ENCODE results near the gene MAD1L1.

Gene MAD1L1

DNA sequence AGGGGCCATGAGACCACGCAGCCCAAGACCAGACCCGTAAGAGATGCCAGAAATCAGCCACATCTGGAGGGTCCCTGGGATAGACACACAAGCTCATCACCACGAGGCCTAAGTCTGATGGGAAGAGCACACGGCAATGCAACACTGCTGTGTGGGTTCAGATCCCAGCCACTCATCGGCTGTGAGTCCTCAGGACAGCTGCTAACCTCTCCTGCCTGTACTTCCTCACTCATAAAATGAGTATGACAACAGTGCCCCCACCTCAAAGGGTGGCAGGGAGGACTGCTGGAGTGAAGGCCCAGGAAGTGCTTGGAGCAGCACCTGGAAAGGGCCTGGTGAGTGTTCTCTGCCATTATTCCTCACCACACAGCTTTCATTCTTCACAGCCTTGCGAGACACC, 60.9 kb downstream of the MAD1L1 start:
- Histone ChIP-seq H3K9me2 (replicated peaks; ENCODE audit: insufficient read depth, low read length) (no peaks in the 10 kb centered on the region), H3K9me3 (ENCODE audit: insufficient read depth, low read length) (no peaks in the 10 kb centered on the region), H3K4me2 (ENCODE audit: low read depth, low read length, poor library complexity, severe bottlenecking) (no peak overlapping the region), H2AFZ (ENCODE audit: low read depth, low read length, severe bottlenecking) (no peak overlapping the region), H3K27me3 (ENCODE audit: low read length) (no peaks in the 10 kb centered on the region), H3K4me3 (ENCODE audit: insufficient read depth, low read length, poor library complexity, severe bottlenecking) (no peak overlapping the region), H3F3A (ENCODE audit: insufficient read depth) (no peaks in the 10 kb centered on the region), H3K9ac (ENCODE audit: low read length) (no peak overlapping the region), H3K36me3 (ENCODE audit: low read length) (no peaks in the 10 kb centered on the region), H3K79me2 (ENCODE audit: insufficient read depth, low read length) (no peaks in the 10 kb centered on the region), H4K20me1 (ENCODE audit: low read depth, low read length) (no peaks in the 10 kb centered on the region), H3K27ac (ENCODE audit: low read depth, low read length) (no peak overlapping the region)
- no peak for TF ChIP-seq EZH2phosphoT487 (conservative IDR thresholded peaks at IDR 0.05; ENCODE audit: low read length)
- TF ChIP-seq, protein P1, sequence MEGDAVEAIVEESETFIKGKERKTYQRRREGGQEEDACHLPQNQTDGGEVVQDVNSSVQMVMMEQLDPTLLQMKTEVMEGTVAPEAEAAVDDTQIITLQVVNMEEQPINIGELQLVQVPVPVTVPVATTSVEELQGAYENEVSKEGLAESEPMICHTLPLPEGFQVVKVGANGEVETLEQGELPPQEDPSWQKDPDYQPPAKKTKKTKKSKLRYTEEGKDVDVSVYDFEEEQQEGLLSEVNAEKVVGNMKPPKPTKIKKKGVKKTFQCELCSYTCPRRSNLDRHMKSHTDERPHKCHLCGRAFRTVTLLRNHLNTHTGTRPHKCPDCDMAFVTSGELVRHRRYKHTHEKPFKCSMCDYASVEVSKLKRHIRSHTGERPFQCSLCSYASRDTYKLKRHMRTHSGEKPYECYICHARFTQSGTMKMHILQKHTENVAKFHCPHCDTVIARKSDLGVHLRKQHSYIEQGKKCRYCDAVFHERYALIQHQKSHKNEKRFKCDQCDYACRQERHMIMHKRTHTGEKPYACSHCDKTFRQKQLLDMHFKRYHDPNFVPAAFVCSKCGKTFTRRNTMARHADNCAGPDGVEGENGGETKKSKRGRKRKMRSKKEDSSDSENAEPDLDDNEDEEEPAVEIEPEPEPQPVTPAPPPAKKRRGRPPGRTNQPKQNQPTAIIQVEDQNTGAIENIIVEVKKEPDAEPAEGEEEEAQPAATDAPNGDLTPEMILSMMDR (IDR thresholded peaks at IDR 0.05; ENCODE audit: insufficient read depth, low read length, poor library complexity, severe bottlenecking): no peak

DNA sequence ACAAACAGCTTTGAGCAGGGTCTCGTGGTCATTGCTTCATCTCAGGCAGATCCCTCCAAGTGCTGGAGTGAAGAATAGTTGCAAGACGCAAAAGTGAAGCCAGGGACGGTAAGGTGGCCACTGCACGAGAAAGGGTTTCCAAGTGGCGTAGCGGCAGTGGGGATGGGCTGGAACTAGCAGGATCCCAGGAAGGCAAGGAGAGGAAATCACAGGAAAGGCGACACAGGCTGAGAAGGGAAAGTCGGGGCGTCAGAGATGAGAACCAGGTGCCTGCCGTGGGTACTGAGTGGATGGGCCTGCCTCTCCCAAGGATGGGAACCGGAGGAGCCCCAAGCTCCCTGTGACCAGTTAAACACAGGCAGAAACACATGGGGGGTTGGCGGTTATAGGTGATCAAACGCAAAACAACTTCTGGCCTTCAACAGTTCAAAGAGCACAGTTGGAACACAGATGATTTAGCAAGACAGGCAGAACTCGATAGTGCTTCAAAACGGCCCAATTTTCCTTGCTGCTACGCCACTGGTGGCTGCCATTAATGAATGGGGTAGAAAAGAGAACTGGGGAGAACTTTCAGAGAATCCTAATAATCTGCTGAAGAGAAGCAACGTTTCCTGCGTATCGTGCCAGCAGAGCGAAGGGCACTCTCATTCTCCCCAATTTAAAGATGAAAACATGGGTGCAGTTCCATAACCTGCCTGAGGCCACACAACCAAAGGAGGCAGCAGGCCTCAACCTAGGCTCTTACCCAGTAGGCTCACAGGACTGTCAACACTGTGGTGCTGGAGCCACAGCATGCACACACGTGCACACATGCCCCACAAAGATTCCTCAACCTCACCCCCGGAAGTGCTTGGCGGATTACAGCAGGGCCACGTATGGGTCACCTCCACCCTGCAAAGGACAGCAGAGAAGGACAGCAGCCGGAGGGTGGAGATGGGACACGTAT, 61.9 kb downstream of the MAD1L1 start:
- Histone ChIP-seq H3K4me2 (ENCODE audit: low read depth, low read length, poor library complexity, severe bottlenecking) (no peak overlapping the region), H2AFZ (ENCODE audit: low read depth, low read length, severe bottlenecking) (no peak overlapping the region), H3K9ac (ENCODE audit: low read length) (no peak overlapping the region), H3K4me3 (ENCODE audit: insufficient read depth, low read length, poor library complexity, severe bottlenecking) (no peak overlapping the region), H3F3A (ENCODE audit: insufficient read depth) (no peaks in the 10 kb centered on the region), H4K20me1 (ENCODE audit: low read depth, low read length) (no peaks in the 10 kb centered on the region), H3K79me2 (ENCODE audit: insufficient read depth, low read length) (no peaks in the 10 kb centered on the region), H3K27ac (ENCODE audit: low read depth, low read length) (no peak overlapping the region), H3K9me2 (replicated peaks; ENCODE audit: insufficient read depth, low read length) (no peaks in the 10 kb centered on the region), H3K36me3 (ENCODE audit: low read length) (no peaks in the 10 kb centered on the region), H3K27me3 (ENCODE audit: low read length) (no peaks in the 10 kb centered on the region), H3K9me3 (ENCODE audit: insufficient read depth, low read length) (no peaks in the 10 kb centered on the region)
- TF ChIP-seq, protein P1 (IDR thresholded peaks at IDR 0.05; ENCODE audit: insufficient read depth, low read length, poor library complexity, severe bottlenecking): no peak
- TF ChIP-seq EZH2phosphoT487 (conservative IDR thresholded peaks at IDR 0.05; ENCODE audit: low read length): no peak

DNA sequence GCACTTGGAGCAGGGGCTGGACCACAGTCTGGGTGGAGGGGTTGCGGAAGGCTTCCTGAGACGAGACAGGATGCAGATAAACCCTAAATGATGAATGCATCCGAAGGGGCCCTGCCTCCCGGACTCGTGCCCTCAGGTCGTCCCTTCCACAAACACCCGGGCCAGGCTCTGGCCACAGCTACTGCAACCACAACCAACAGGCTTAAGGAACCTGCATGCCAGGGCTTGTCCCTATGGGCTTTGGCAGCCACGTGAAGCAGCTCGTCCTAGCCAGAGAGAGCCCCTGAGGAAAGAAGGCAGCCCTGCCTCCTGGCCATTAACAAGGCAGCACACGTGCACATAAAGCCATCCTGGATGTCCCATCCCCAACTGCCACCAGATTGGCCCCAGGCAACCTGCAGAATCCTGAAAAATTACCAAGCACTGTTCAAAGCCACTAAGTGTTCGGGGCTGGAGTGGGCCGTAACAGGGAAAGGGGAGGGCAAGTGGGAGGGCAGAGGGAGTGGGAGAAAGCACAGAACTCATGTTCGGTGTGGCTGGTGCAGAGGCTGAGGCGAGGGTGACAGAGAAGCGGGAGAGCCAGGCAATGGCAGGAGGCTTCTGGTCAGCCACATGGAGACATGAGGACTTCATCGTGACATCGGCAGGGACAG, 62.7 kb downstream of the MAD1L1 start:
- TF ChIP-seq, protein P1 (IDR thresholded peaks at IDR 0.05; ENCODE audit: insufficient read depth, low read length, poor library complexity, severe bottlenecking): no peak
- no peak for TF ChIP-seq EZH2phosphoT487 (conservative IDR thresholded peaks at IDR 0.05; ENCODE audit: low read length)

More for the DNA sequence above, 62.7 kb downstream of the MAD1L1 start:
- no peaks in the 10 kb centered on the region for H3K9me3 ChIP-seq (ENCODE audit: insufficient read depth, low read length)
- no peak overlapping the region for H3K9ac ChIP-seq (ENCODE audit: low read length)
- no peak overlapping the region for H2AFZ ChIP-seq (ENCODE audit: low read depth, low read length, severe bottlenecking)
- H3K4me3 ChIP-seq (ENCODE audit: insufficient read depth, low read length, poor library complexity, severe bottlenecking): no peak overlapping the region
- no peaks in the 10 kb centered on the region; the same call in 1 of the 2 replicates for H4K20me1 ChIP-seq (ENCODE audit: low read depth, low read length)
- H3K4me2 ChIP-seq (ENCODE audit: low read depth, low read length, poor library complexity, severe bottlenecking): no peak overlapping the region
- H3K79me2 ChIP-seq (ENCODE audit: insufficient read depth, low read length): no peaks in the 10 kb centered on the region; the same call in 1 of the 2 replicates
- no peaks in the 10 kb centered on the region for H3K36me3 ChIP-seq (ENCODE audit: low read length)
- no peaks in the 10 kb centered on the region for H3K27me3 ChIP-seq (ENCODE audit: low read length)
- no peak overlapping the region for H3K27ac ChIP-seq (ENCODE audit: low read depth, low read length)
- H3F3A ChIP-seq (ENCODE audit: insufficient read depth): no peaks in the 10 kb centered on the region
- H3K9me2 ChIP-seq (replicated peaks; ENCODE audit: insufficient read depth, low read length): no peaks in the 10 kb centered on the region
